Stimulated activated CD8-positive, alpha-beta memory T cell treated with anti-CD3 and anti-CD28 coated beads, Interleukin-4, amount 100 ng/mL, for 48 hours (primary cell): Measurements from ENCODE around the gene ZNF99.
"Not testable (repeated sequence)": the region's sequence is repeated elsewhere in the genome, so short reads cannot be mapped to it uniquely, and the experiment has no call there.

Experiments
- DNase-seq: peaks from one replicate; pipeline ENCODE4 v3.0.0-alpha.2; 2020

Gene ZNF99

GRCh38 chr19:22783651-22784410 is at the start of gene ZNF99:
Gene ZNF99, minus strand, starts transcription at chr19:22784151. Its CDS starts 135 bp downstream, at chr19:22784016.
- no peak for DNase-seq

- no peak for DNase-seq
Observed at GRCh38 chr19:22832031-22832762, 48.2 kb upstream of the ZNF99 start, which contains the start of gene ZNF723. Gene ZNF723, plus strand, starts transcription at chr19:22832291. Its CDS starts 89 bp downstream, at chr19:22832380.

- DNase-seq = no peak
Observed at GRCh38 chr19:22831211-22831610, 47.3 kb upstream of the ZNF99 start.

- no peak for DNase-seq
Observed at GRCh38 chr19:22814124-22814523, 30.2 kb upstream of the ZNF99 start.

- no peak for DNase-seq
Observed at GRCh38 chr19:22807061-22807835, 23.3 kb upstream of the ZNF99 start.

GRCh38 chr19:22806418-22806817 is 22.5 kb upstream of the ZNF99 start:
- DNase-seq = no peak

GRCh38 chr19:22797040-22797439 is 13.1 kb upstream of the ZNF99 start:
- no peak for DNase-seq

- DNase-seq = not testable (repeated sequence)
Observed at GRCh38 chr19:22792863-22793262, 8.9 kb upstream of the ZNF99 start.

GRCh38 chr19:22735911-22736645 is 47.9 kb downstream of the ZNF99 start:
- DNase-seq = no peak

GRCh38 chr19:22733691-22734090 is 50.3 kb downstream of the ZNF99 start:
- no peak for DNase-seq

GRCh38 chr19:22728214-22728613 is 55.7 kb downstream of the ZNF99 start:
- DNase-seq = not testable (repeated sequence)

GRCh38 chr19:22721533-22721932 is 62.4 kb downstream of the ZNF99 start:
- DNase-seq = not testable (repeated sequence)

GRCh38 chr19:22708983-22709382 is 75.0 kb downstream of the ZNF99 start:
- DNase-seq = no peak

GRCh38 chr19:22703096-22703495 is 80.9 kb downstream of the ZNF99 start:
- DNase-seq = not testable (repeated sequence)

- DNase-seq = not testable (repeated sequence)
Observed at GRCh38 chr19:22702661-22703060, 81.3 kb downstream of the ZNF99 start.
